GM23338 (cell line): ENCODE measurements around the gene IGF2R. TPM values are rescaled to one million over a fixed set of nuclear protein-coding genes. Genes with fewer than 3 reads are reported as not detected.

ENCODE experiments used
- ATAC-seq: fragments of 200-7000 bp; cut with Tn5 transposase; 3 replicates; pipeline ENCODE4 v1.9.1; 2020
- DNase-seq: peaks from one replicate; pipeline ENCODE4 v3.0.0-alpha.2; 2015; ENCODE audit warnings: low spot score
- H2AFZ ChIP-seq: fragments of 200-600 bp; sonication (generic); 2 replicates; pipeline ENCODE4 v1.8.0; 2016; ENCODE audit warnings: antibody characterized with exemption, mild to moderate bottlenecking, moderate library complexity
- H3F3A ChIP-seq: fragments of 200-600 bp; sonication (generic); replicated peaks from 2 replicates; pipeline ENCODE4 v1.8.0; 2017; ENCODE audit warnings: antibody characterized with exemption, mixed run types, low read depth
- H3K27ac ChIP-seq: fragments of 200-600 bp; sonication (generic); 2 replicates; pipeline ENCODE4 v1.6.1; 2016; ENCODE audit warnings: low read depth
- H3K27me3 ChIP-seq: fragments of 200-600 bp; sonication (generic); 2 replicates; pipeline ENCODE4 v1.8.0; 2016; ENCODE audit warnings: mild to moderate bottlenecking, mixed run types, moderate library complexity; ENCODE audit not compliant: insufficient read depth
- H3K36me3 ChIP-seq: fragments of 200-600 bp; sonication (generic); 2 replicates; pipeline ENCODE4 v1.8.0; 2016; ENCODE audit warnings: mild to moderate bottlenecking; ENCODE audit not compliant: insufficient read depth
- H3K4me1 ChIP-seq: fragments of 200-600 bp; sonication (generic); 2 replicates; pipeline ENCODE4 v1.8.0; 2016; ENCODE audit warnings: mild to moderate bottlenecking, moderate library complexity; ENCODE audit not compliant: insufficient read depth
- H3K4me2 ChIP-seq: fragments of 200-600 bp; sonication (generic); 2 replicates; pipeline ENCODE4 v1.7.1; 2017; ENCODE audit warnings: mixed run types
- H3K4me3 ChIP-seq: fragments of 200-600 bp; sonication (generic); 2 replicates; pipeline ENCODE4 v1.6.1; 2016; ENCODE audit warnings: mixed run types
- H3K79me2 ChIP-seq: fragments of 200-600 bp; sonication (generic); replicated peaks from 2 replicates; pipeline ENCODE4 v1.8.0; 2017; ENCODE audit warnings: mild to moderate bottlenecking; ENCODE audit not compliant: insufficient read depth
- H3K9me2 ChIP-seq: fragments of 200-600 bp; sonication (generic); 2 replicates; pipeline ENCODE4 v1.8.0; 2017; ENCODE audit not compliant: insufficient read depth
- H4K20me1 ChIP-seq: fragments of 200-600 bp; sonication (generic); replicated peaks from 2 replicates; pipeline ENCODE4 v1.8.0; 2017; ENCODE audit warnings: mild to moderate bottlenecking; ENCODE audit not compliant: insufficient read depth
- H3K27ac Mint-ChIP-seq: 2 replicates; pipeline ENCODE4 v1.8.0; 2020; ENCODE audit warnings: inconsistent platforms, mild to moderate bottlenecking, moderate library complexity, mixed read lengths
- H3K27me3 Mint-ChIP-seq: 3 replicates; pipeline ENCODE4 v1.8.0; 2022; ENCODE audit warnings: low read depth, mild to moderate bottlenecking, moderate library complexity, mixed read lengths, inconsistent platforms; ENCODE audit not compliant: insufficient read depth, poor library complexity
- H3K36me3 Mint-ChIP-seq: 3 replicates; pipeline ENCODE4 v1.8.0; 2021; ENCODE audit warnings: low read depth, mild to moderate bottlenecking, inconsistent platforms, moderate library complexity, mixed read lengths
- H3K4me1 Mint-ChIP-seq: 3 replicates; pipeline ENCODE4 v1.8.0; 2020; ENCODE audit warnings: mild to moderate bottlenecking, inconsistent platforms, mixed read lengths
- H3K4me3 Mint-ChIP-seq: 3 replicates; pipeline ENCODE4 v1.8.0; 2021; ENCODE audit warnings: moderate library complexity, mild to moderate bottlenecking, inconsistent platforms, mixed read lengths
- H3K9me3 Mint-ChIP-seq: 3 replicates; pipeline ENCODE4 v1.8.0; 2020; ENCODE audit warnings: moderate library complexity, mild to moderate bottlenecking, inconsistent platforms, mixed read lengths
- CREB1 ChIP-seq: fragments of 250-450 bp; sonication (Bioruptor Pico); IDR thresholded peaks from 2 replicates; pipeline ENCODE4 v1.5.0; 2020; ENCODE audit warnings: low read depth, mild to moderate bottlenecking, moderate library complexity
- EZH2phosphoT487 ChIP-seq: fragments of 200-600 bp; sonication (generic); IDR thresholded peaks from one replicate; pipeline ENCODE4 v1.8.1; 2018; ENCODE audit warnings: antibody characterized with exemption; ENCODE audit not compliant: unreplicated experiment
- NANOG ChIP-seq: IDR thresholded peaks from 2 replicates; pipeline ENCODE4 v1.6.1; 2016; ENCODE audit warnings: antibody characterized with exemption, borderline replicate concordance
- POLR2AphosphoS5 ChIP-seq: IDR thresholded peaks from 2 replicates; pipeline ENCODE4 v1.6.1; 2016; ENCODE audit warnings: antibody characterized with exemption, low read depth
- ZNF114 ChIP-seq: fragments of 250-450 bp; sonication (Bioruptor Pico); IDR thresholded peaks from 2 replicates; pipeline ENCODE4 v1.5.0; 2020; ENCODE audit warnings: mild to moderate bottlenecking, moderate library complexity
- polyA plus RNA-seq: library from polyadenylated mRNA; unstranded; fragments of >200 nt; fragmentation: Nextera tagmentation; extraction: Ambion mirVana; gene quantifications from 2 replicates; pipeline ENCODE4 v1.2.1, GENCODE V29; 2016
- total RNA-seq: library from RNA; depleted of rRNA; stranded (reverse); fragments of >200 nt; shearing (Covaris generic); gene quantifications from 2 replicates; pipeline ENCODE4 v1.2.3, GENCODE V29; 2014
- TF ChIP-seq, protein P1 (sequence below): IDR thresholded peaks from 2 replicates; pipeline ENCODE4 v1.6.1; 2016; ENCODE audit warnings: antibody characterized with exemption
- TF ChIP-seq, protein P2 (sequence below), 2 experiments: fragments of 200-600 bp in 1 of 2; sonication (generic) in 1 of 2; conservative IDR thresholded peaks; 2 replicates each; pipeline versions ENCODE4 v1.5.1 to v1.6.1; 2016 to 2017; ENCODE audit warnings: antibody characterized with exemption in 2 of 2, low read depth in 2 of 2, mild to moderate bottlenecking in 2 of 2, moderate library complexity in 1 of 2
- TF ChIP-seq, protein P3 (sequence below): IDR thresholded peaks from one replicate; pipeline ENCODE4 v1.6.1; 2018; ENCODE audit warnings: antibody characterized with exemption; ENCODE audit not compliant: unreplicated experiment

IGF2R gene
- total and polyA plus RNA-seq, 2 experiments from 2014 or later: 12.5 to 76.4 TPM

- no peak overlapping the region for H3K4me3 Mint-ChIP-seq
- ATAC-seq (no peak), DNase-seq (no peak)
- H3K4me1 Mint-ChIP-seq: no peaks in the 10 kb centered on the region
- Histone ChIP-seq H3F3A (no peaks in the 10 kb centered on the region), H3K4me2 (no peak overlapping the region), H3K36me3 (peaks cover 19% of the 10 kb centered on the region), H3K4me1 (no peaks in the 10 kb centered on the region), H4K20me1 (no peaks in the 10 kb centered on the region), H3K4me3 (no peak overlapping the region), H3K9me2 (no peaks in the 10 kb centered on the region), H3K79me2 (no peaks in the 10 kb centered on the region), H2AFZ (no peak overlapping the region), H3K27ac (no peak overlapping the region), H3K27me3 (no peaks in the 10 kb centered on the region)
- TF ChIP-seq, protein P1, sequence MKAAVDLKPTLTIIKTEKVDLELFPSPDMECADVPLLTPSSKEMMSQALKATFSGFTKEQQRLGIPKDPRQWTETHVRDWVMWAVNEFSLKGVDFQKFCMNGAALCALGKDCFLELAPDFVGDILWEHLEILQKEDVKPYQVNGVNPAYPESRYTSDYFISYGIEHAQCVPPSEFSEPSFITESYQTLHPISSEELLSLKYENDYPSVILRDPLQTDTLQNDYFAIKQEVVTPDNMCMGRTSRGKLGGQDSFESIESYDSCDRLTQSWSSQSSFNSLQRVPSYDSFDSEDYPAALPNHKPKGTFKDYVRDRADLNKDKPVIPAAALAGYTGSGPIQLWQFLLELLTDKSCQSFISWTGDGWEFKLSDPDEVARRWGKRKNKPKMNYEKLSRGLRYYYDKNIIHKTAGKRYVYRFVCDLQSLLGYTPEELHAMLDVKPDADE: no peak
- TF ChIP-seq NANOG: no peak
- no peak for TF ChIP-seq POLR2AphosphoS5
- no peak for TF ChIP-seq CREB1 (CRISPR knock-in tag)
- TF ChIP-seq, protein P2, sequence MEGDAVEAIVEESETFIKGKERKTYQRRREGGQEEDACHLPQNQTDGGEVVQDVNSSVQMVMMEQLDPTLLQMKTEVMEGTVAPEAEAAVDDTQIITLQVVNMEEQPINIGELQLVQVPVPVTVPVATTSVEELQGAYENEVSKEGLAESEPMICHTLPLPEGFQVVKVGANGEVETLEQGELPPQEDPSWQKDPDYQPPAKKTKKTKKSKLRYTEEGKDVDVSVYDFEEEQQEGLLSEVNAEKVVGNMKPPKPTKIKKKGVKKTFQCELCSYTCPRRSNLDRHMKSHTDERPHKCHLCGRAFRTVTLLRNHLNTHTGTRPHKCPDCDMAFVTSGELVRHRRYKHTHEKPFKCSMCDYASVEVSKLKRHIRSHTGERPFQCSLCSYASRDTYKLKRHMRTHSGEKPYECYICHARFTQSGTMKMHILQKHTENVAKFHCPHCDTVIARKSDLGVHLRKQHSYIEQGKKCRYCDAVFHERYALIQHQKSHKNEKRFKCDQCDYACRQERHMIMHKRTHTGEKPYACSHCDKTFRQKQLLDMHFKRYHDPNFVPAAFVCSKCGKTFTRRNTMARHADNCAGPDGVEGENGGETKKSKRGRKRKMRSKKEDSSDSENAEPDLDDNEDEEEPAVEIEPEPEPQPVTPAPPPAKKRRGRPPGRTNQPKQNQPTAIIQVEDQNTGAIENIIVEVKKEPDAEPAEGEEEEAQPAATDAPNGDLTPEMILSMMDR (conservative IDR thresholded peaks at IDR 0.05; ENCODE audit: low read depth in 2 of 2): no peak
- H3K9me3 Mint-ChIP-seq: no peaks in the 10 kb centered on the region; the same call in 2 of the 3 replicates
- no peak overlapping the region for H3K27ac Mint-ChIP-seq
- H3K27me3 Mint-ChIP-seq: peaks cover 1% of the 10 kb centered on the region
- H3K36me3 Mint-ChIP-seq: peaks cover 81% of the 10 kb centered on the region
These were observed 95.0 kb downstream of the IGF2R start for GRCh38 chr6:160063771-160064413.

DNA sequence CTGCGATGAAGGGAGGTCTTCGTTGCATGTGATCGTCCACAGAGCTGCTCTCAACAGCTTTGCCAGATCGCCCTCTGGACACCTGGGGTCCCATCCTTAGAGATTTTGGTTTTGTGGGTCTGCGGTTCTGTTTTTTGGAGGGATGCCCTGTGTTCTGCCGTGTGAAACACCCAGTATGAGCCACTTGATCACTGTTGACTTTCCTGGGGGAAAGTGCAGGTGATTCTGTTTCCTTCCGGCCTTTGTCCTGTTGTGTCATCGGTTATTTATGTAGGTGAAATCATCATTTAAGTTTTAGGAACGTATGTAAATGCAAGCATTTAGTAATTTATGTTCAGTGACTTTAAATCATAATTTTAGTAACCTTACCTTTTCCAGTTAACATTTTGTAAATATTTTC, 96.3 kb downstream of the IGF2R start:
- Mint-ChIP-seq H3K27me3 (peaks cover 3% of the 10 kb centered on the region), H3K4me1 (no peaks in the 10 kb centered on the region), H3K36me3 (peaks cover 85% of the 10 kb centered on the region), H3K4me3 (no peak overlapping the region), H3K27ac (no peak overlapping the region), H3K9me3 (no peaks in the 10 kb centered on the region)
- Histone ChIP-seq H3K79me2 (no peaks in the 10 kb centered on the region), H3K4me3 (no peak overlapping the region), H3K4me2 (no peak overlapping the region), H3K27me3 (no peaks in the 10 kb centered on the region), H3F3A (no peaks in the 10 kb centered on the region), H3K27ac (no peak overlapping the region), H3K9me2 (no peaks in the 10 kb centered on the region), H3K36me3 (peaks cover 19% of the 10 kb centered on the region), H3K4me1 (no peaks in the 10 kb centered on the region), H4K20me1 (no peaks in the 10 kb centered on the region), H2AFZ (no peak overlapping the region)
- ATAC-seq: no peak
- DNase-seq: no peak
- TF ChIP-seq ZNF114 (CRISPR knock-in tag) (no peak), POLR2AphosphoS5 (no peak), EZH2phosphoT487 (no peak), CREB1 (CRISPR knock-in tag) (no peak)
- TF ChIP-seq, protein P3, sequence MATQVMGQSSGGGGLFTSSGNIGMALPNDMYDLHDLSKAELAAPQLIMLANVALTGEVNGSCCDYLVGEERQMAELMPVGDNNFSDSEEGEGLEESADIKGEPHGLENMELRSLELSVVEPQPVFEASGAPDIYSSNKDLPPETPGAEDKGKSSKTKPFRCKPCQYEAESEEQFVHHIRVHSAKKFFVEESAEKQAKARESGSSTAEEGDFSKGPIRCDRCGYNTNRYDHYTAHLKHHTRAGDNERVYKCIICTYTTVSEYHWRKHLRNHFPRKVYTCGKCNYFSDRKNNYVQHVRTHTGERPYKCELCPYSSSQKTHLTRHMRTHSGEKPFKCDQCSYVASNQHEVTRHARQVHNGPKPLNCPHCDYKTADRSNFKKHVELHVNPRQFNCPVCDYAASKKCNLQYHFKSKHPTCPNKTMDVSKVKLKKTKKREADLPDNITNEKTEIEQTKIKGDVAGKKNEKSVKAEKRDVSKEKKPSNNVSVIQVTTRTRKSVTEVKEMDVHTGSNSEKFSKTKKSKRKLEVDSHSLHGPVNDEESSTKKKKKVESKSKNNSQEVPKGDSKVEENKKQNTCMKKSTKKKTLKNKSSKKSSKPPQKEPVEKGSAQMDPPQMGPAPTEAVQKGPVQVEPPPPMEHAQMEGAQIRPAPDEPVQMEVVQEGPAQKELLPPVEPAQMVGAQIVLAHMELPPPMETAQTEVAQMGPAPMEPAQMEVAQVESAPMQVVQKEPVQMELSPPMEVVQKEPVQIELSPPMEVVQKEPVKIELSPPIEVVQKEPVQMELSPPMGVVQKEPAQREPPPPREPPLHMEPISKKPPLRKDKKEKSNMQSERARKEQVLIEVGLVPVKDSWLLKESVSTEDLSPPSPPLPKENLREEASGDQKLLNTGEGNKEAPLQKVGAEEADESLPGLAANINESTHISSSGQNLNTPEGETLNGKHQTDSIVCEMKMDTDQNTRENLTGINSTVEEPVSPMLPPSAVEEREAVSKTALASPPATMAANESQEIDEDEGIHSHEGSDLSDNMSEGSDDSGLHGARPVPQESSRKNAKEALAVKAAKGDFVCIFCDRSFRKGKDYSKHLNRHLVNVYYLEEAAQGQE: no peak
- TF ChIP-seq, protein P2 (conservative IDR thresholded peaks at IDR 0.05; ENCODE audit: low read depth in 2 of 2): no peak
